Liver (tissue), 9 donors: ENCODE results near the gene KCNIP1. TPM values are rescaled to one million over a fixed set of nuclear protein-coding genes. Genes with fewer than 3 reads are reported as not detected.

Experiments used
- DNase-seq: peaks from one replicate; pipeline ENCODE4 v3.0.0-alpha.2; 2017; ENCODE audit warnings: low spot score
- H3K27ac ChIP-seq, 2 donors: one replicate each; pipeline ENCODE4 v1.7.0; 2013; ENCODE audit warnings: inconsistent platforms in 2 of 2, low read length in 2 of 2, control low read depth in 1 of 2, low read depth in 1 of 2, mild to moderate bottlenecking in 1 of 2
- H3K27me3 ChIP-seq, 4 donors: one replicate each; pipeline versions ENCODE4 v1.6.1 to v1.7.0; 2013; ENCODE audit warnings: low read length in 3 of 4, inconsistent platforms in 1 of 4, mild to moderate bottlenecking in 1 of 4, moderate library complexity in 1 of 4; ENCODE audit not compliant: control insufficient read depth in 4 of 4, insufficient read depth in 4 of 4
- H3K36me3 ChIP-seq, 4 donors: one replicate each; pipeline versions ENCODE4 v1.6.1 to v1.7.0; 2013; ENCODE audit warnings: low read length in 3 of 4, mild to moderate bottlenecking in 3 of 4, low read depth in 1 of 4, moderate library complexity in 1 of 4; ENCODE audit not compliant: control insufficient read depth in 4 of 4, insufficient read depth in 3 of 4
- H3K4me1 ChIP-seq, 4 donors: one replicate each; pipeline versions ENCODE4 v1.6.1 to v1.7.0; 2013; ENCODE audit warnings: low read length in 3 of 4, mild to moderate bottlenecking in 3 of 4, moderate library complexity in 1 of 4; ENCODE audit not compliant: control insufficient read depth in 4 of 4, insufficient read depth in 4 of 4
- H3K4me3 ChIP-seq, 3 donors: one replicate each; pipeline versions ENCODE4 v1.6.1 to v1.7.0; 2013; ENCODE audit warnings: low read length in 3 of 3, control low read depth in 1 of 3, low read depth in 1 of 3, mild to moderate bottlenecking in 1 of 3
- H3K9ac ChIP-seq, 2 donors: one replicate each; pipeline ENCODE4 v1.7.0; 2013; ENCODE audit warnings: low read length in 2 of 2, mild to moderate bottlenecking in 2 of 2, moderate library complexity in 2 of 2, control low read depth in 1 of 2, low read depth in 1 of 2
- H3K9me3 ChIP-seq, 4 donors: one replicate each; pipeline versions ENCODE4 v1.6.1 to v1.7.0; 2013; ENCODE audit warnings: low read length in 3 of 4; ENCODE audit not compliant: control insufficient read depth in 4 of 4
- FOXA2 ChIP-seq: IDR thresholded peaks from 2 replicates; pipeline ENCODE4 v1.6.1; 2016; ENCODE audit warnings: antibody characterized with exemption
- GABPA ChIP-seq, 2 donors: IDR thresholded peaks in 1 of 2; conservative IDR thresholded peaks in 1 of 2; 2 replicates each; pipeline ENCODE4 v1.6.1; 2016; ENCODE audit warnings: antibody characterized with exemption in 2 of 2, mild to moderate bottlenecking in 1 of 2, moderate library complexity in 1 of 2
- HNF4G ChIP-seq: IDR thresholded peaks from 2 replicates; pipeline ENCODE4 v1.6.1; 2016; ENCODE audit warnings: antibody characterized with exemption
- JUND ChIP-seq, 2 donors: IDR thresholded peaks; 2 replicates each; pipeline ENCODE4 v1.6.1; 2016; ENCODE audit warnings: antibody characterized with exemption in 2 of 2
- RAD21 ChIP-seq, 2 donors: IDR thresholded peaks; 2 replicates each; pipeline ENCODE4 v1.6.1; 2016; ENCODE audit warnings: antibody characterized with exemption in 2 of 2, mild to moderate bottlenecking in 2 of 2
- WGBS: extraction: QIAGEN DNeasy Blood & Tissue Kit; methylation state at CpG from one replicate; pipeline ENCODE4 v1.1.7; 2013; 5-methylcytosine and 5-hydroxymethylcytosine counted together
- polyA plus RNA-seq, 2 donors: library from polyadenylated mRNA; stranded (reverse) in 1 of 2; unstranded in 1 of 2; fragments of 200-250 nt in 1 of 2; fragments of >200 nt in 1 of 2; fragmentation: Nextera tagmentation in 1 of 2; extraction: Ambion mirVana in 1 of 2; gene quantifications; one replicate each; pipeline versions ENCODE4 v1.2.1 to v1.2.3, GENCODE V29; 2013 to 2015
- total RNA-seq, 2 donors: library from RNA; depleted of rRNA; stranded (reverse); fragments of >200 nt; gene quantifications; one replicate each; pipeline ENCODE4 v1.2.3, GENCODE V29; 2014
- TF ChIP-seq, protein P1 (sequence below): IDR thresholded peaks from 2 replicates; pipeline ENCODE4 v1.6.1; 2016; ENCODE audit warnings: antibody characterized with exemption, mild to moderate bottlenecking
- TF ChIP-seq, protein P2 (sequence below): IDR thresholded peaks from 2 replicates; pipeline ENCODE4 v1.6.1; 2016; ENCODE audit warnings: antibody characterized with exemption
- TF ChIP-seq, protein P3 (sequence below): IDR thresholded peaks from 2 replicates; pipeline ENCODE4 v1.6.1; 2016; ENCODE audit warnings: antibody characterized with exemption
- TF ChIP-seq, protein P4 (sequence below): IDR thresholded peaks from 2 replicates; pipeline ENCODE4 v1.6.1; 2016; ENCODE audit warnings: antibody characterized with exemption
- donor health status: healthy.
- donor health status: healthy.
- donor health status: healthy.
- donor health status: healthy.
- donor health status: healthy.

The KCNIP1 gene
- total and polyA plus RNA-seq, 4 donors = 0.08 to 0.23 TPM; not detected in 2

DNA sequence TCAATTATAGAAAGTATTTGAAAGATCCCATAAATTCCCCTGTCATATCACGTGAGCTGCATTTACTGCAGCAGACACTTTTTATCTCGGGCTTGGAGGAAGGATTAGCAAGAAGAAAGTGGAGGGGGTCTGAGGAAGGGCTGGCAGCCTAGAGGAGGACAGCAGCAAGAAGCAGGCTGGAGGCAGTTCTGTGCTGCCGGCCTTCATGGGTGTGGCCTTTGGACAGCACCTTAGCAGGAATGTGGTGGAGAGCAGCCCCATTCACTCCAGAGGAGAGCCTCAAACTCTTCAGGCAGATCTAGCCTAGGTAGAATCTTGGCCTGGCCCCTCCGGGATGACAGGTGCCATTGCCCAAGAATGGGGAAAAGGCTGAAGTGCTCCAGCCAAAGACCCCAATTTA lies 189.9 kb downstream of the KCNIP1 start:
- no peaks in the 10 kb centered on the region for H3K4me1 ChIP-seq
- DNase-seq = no peak
- TF ChIP-seq, protein P1, sequence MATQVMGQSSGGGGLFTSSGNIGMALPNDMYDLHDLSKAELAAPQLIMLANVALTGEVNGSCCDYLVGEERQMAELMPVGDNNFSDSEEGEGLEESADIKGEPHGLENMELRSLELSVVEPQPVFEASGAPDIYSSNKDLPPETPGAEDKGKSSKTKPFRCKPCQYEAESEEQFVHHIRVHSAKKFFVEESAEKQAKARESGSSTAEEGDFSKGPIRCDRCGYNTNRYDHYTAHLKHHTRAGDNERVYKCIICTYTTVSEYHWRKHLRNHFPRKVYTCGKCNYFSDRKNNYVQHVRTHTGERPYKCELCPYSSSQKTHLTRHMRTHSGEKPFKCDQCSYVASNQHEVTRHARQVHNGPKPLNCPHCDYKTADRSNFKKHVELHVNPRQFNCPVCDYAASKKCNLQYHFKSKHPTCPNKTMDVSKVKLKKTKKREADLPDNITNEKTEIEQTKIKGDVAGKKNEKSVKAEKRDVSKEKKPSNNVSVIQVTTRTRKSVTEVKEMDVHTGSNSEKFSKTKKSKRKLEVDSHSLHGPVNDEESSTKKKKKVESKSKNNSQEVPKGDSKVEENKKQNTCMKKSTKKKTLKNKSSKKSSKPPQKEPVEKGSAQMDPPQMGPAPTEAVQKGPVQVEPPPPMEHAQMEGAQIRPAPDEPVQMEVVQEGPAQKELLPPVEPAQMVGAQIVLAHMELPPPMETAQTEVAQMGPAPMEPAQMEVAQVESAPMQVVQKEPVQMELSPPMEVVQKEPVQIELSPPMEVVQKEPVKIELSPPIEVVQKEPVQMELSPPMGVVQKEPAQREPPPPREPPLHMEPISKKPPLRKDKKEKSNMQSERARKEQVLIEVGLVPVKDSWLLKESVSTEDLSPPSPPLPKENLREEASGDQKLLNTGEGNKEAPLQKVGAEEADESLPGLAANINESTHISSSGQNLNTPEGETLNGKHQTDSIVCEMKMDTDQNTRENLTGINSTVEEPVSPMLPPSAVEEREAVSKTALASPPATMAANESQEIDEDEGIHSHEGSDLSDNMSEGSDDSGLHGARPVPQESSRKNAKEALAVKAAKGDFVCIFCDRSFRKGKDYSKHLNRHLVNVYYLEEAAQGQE = no peak
- no peak for TF ChIP-seq HNF4G
- H3K36me3 ChIP-seq = no peaks in the 10 kb centered on the region
- no peaks in the 10 kb centered on the region for H3K9me3 ChIP-seq
- no peak overlapping the region for H3K4me3 ChIP-seq
- H3K27ac ChIP-seq = no peak overlapping the region
- no peak overlapping the region for H3K9ac ChIP-seq
- WGBS = 39% methylated on average over 4 of the region's 4 CpGs
- H3K27me3 ChIP-seq = peaks cover 2 to 24% (median 5%) of the 10 kb centered on the region in 4 donors

DNA sequence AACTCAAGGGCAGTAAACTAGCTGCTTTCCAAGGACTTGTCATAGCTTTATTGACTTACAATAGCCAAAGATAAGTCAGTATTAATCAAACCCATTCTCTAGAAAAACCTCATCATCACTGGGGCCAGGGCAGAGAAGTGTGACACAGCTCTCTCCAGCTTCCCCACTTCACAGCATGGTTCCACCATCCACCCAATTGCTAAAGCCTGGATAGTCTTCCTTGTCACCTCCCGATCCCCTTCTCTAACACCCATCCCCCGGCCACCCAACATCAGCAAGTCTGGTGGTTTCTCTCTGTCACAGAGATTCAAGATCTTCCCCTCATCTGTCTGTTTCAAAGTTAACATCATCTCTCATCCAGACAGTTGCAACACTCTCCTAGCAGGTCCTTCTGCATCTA lies 191.1 kb downstream of the KCNIP1 start:
- no peak overlapping the region for H3K4me3 ChIP-seq
- no peak for DNase-seq
- no peaks in the 10 kb centered on the region for H3K36me3 ChIP-seq
- 23% methylated on average over 2 of the region's 2 CpGs for WGBS
- H3K9ac ChIP-seq = no peak overlapping the region
- peaks cover 2 to 24% (median 5%) of the 10 kb centered on the region in 4 donors for H3K27me3 ChIP-seq
- no peaks in the 10 kb centered on the region for H3K9me3 ChIP-seq
- TF ChIP-seq GABPA (IDR thresholded peaks at IDR 0.05 in 1 of 2, conservative IDR thresholded peaks at IDR 0.05 in 1 of 2) (no peak), RAD21 (IDR thresholded peaks at IDR 0.05) (no peak), FOXA2 (no peak)
- TF ChIP-seq, protein P2, sequence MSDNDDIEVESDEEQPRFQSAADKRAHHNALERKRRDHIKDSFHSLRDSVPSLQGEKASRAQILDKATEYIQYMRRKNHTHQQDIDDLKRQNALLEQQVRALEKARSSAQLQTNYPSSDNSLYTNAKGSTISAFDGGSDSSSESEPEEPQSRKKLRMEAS = no peak
- TF ChIP-seq, protein P3, sequence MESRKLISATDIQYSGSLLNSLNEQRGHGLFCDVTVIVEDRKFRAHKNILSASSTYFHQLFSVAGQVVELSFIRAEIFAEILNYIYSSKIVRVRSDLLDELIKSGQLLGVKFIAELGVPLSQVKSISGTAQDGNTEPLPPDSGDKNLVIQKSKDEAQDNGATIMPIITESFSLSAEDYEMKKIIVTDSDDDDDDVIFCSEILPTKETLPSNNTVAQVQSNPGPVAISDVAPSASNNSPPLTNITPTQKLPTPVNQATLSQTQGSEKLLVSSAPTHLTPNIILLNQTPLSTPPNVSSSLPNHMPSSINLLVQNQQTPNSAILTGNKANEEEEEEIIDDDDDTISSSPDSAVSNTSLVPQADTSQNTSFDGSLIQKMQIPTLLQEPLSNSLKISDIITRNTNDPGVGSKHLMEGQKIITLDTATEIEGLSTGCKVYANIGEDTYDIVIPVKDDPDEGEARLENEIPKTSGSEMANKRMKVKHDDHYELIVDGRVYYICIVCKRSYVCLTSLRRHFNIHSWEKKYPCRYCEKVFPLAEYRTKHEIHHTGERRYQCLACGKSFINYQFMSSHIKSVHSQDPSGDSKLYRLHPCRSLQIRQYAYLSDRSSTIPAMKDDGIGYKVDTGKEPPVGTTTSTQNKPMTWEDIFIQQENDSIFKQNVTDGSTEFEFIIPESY = no peak
- TF ChIP-seq, protein P4, sequence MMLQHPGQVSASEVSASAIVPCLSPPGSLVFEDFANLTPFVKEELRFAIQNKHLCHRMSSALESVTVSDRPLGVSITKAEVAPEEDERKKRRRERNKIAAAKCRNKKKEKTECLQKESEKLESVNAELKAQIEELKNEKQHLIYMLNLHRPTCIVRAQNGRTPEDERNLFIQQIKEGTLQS = no peak
- no peaks in the 10 kb centered on the region for H3K4me1 ChIP-seq
- H3K27ac ChIP-seq = no peak overlapping the region

DNA sequence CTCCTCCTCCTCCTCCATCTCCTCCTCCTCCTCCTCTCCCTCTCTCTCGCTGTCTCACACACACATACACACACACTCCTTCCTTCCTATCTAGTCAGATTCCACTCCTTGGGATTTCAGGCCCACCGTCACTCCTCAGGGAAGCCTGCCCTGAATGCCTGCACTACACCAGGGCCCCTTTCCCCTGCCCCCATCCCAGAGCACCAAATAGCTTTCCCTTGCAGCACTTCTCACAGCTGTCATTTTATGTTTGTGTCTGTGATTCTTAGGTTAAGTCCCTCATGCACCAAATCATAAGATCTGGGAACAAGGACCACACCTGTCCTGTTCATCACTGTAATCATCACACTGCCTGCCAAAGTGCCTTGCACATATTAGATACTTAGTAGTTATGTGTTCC lies 193.2 kb downstream of the KCNIP1 start:
- TF ChIP-seq, protein P4 = no peak
- TF ChIP-seq JUND (IDR thresholded peaks at IDR 0.05) = no peak
- TF ChIP-seq, protein P3 = no peak
- WGBS = 55% methylated on average over 2 of the region's 2 CpGs
- Histone ChIP-seq H3K27me3 (peaks cover 2 to 18% (median 6%) of the 10 kb centered on the region in 4 donors), H3K27ac (no peak overlapping the region), H3K9me3 (no peaks in the 10 kb centered on the region), H3K36me3 (no peaks in the 10 kb centered on the region), H3K4me3 (no peak overlapping the region), H3K4me1 (no peaks in the 10 kb centered on the region), H3K9ac (no peak overlapping the region)
- DNase-seq = no peak
